SH-SY5Y (cell line): ENCODE data around the gene SH3YL1.

Experiments used
- GATA2 ChIP-seq: IDR thresholded peaks from 2 replicates; pipeline ENCODE4 v1.6.1; 2011; ENCODE audit warnings: mild to moderate bottlenecking, low read depth, low read length
- GATA3 ChIP-seq: IDR thresholded peaks from 2 replicates; pipeline ENCODE4 v1.6.1; 2011; ENCODE audit warnings: low read depth, mild to moderate bottlenecking, low read length, moderate library complexity

- TF ChIP-seq GATA2, result no peak
- TF ChIP-seq GATA3, result no peak
Measured at GRCh38 chr2:253202-253638, 10.6 kb downstream of the SH3YL1 start.
